ENCODE data around the gene EDIL3. TPM values are rescaled to one million over a fixed set of nuclear protein-coding genes. Genes with fewer than 3 reads are reported as not detected.
"Not testable (repeated sequence)": the region's sequence is repeated elsewhere in the genome, so short reads cannot be mapped to it uniquely, and the experiment has no call there.

The EDIL3 gene
- total and polyA plus RNA-seq, 2 donors (not counting 1 experiment from before 2014, with no cell fraction given) = 12.1 to 149 TPM

- H4K20me1 ChIP-seq (ENCODE audit: control insufficient read depth, extremely low read depth, insufficient read depth, low read length) = no peaks in the 10 kb centered on the region
- no peak overlapping the region for H3K4me2 ChIP-seq (ENCODE audit: extremely low read depth, insufficient read depth, low read length)
- no peaks in the 10 kb centered on the region for H3K4me1 ChIP-seq (ENCODE audit: control insufficient read depth, extremely low read depth, insufficient read depth, low read length)
- no peaks in the 10 kb centered on the region for H3K36me3 ChIP-seq (ENCODE audit: control insufficient read depth, insufficient read depth, low read length)
- H2AFZ ChIP-seq (ENCODE audit: low read length) = no peak overlapping the region
- no peaks in the 10 kb centered on the region for H3K79me2 ChIP-seq (ENCODE audit: control insufficient read depth, insufficient read depth, low read length)
- TF ChIP-seq EZH2 (IDR thresholded peaks at IDR 0.05; ENCODE audit: low read length, missing control alignments) = no peak
- TF ChIP-seq, protein P1, sequence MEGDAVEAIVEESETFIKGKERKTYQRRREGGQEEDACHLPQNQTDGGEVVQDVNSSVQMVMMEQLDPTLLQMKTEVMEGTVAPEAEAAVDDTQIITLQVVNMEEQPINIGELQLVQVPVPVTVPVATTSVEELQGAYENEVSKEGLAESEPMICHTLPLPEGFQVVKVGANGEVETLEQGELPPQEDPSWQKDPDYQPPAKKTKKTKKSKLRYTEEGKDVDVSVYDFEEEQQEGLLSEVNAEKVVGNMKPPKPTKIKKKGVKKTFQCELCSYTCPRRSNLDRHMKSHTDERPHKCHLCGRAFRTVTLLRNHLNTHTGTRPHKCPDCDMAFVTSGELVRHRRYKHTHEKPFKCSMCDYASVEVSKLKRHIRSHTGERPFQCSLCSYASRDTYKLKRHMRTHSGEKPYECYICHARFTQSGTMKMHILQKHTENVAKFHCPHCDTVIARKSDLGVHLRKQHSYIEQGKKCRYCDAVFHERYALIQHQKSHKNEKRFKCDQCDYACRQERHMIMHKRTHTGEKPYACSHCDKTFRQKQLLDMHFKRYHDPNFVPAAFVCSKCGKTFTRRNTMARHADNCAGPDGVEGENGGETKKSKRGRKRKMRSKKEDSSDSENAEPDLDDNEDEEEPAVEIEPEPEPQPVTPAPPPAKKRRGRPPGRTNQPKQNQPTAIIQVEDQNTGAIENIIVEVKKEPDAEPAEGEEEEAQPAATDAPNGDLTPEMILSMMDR (conservative IDR thresholded peaks at IDR 0.05 in 1 of 2, IDR thresholded peaks at IDR 0.05 in 1 of 2; ENCODE audit: low read depth in 1 of 2, low read length in 2 of 2) = no peak
- DNase-seq (ENCODE audit: low read depth in 2 of 2) = peak; percentile 19 to 87
- H3K27ac ChIP-seq (ENCODE audit: insufficient read depth, low read length) = no peak overlapping the region
- H3K9me3 ChIP-seq (ENCODE audit: control insufficient read depth, insufficient read depth, low read depth, low read length) = no peaks in the 10 kb centered on the region
- H3K9ac ChIP-seq (ENCODE audit: insufficient read depth, low read length) = no peak overlapping the region
- H3K27me3 ChIP-seq (ENCODE audit: control insufficient read depth, insufficient read depth, low read length) = no peaks in the 10 kb centered on the region
- no peak overlapping the region for H3K4me3 ChIP-seq (replicated peaks in 1 of 4; ENCODE audit: control extremely low read depth in 1 of 4, insufficient read depth in 1 of 4, low read depth in 3 of 4, low read length in 4 of 4)
Observed at GRCh38 chr5:84301535-84301934, 83.1 kb downstream of the EDIL3 start.

DNA sequence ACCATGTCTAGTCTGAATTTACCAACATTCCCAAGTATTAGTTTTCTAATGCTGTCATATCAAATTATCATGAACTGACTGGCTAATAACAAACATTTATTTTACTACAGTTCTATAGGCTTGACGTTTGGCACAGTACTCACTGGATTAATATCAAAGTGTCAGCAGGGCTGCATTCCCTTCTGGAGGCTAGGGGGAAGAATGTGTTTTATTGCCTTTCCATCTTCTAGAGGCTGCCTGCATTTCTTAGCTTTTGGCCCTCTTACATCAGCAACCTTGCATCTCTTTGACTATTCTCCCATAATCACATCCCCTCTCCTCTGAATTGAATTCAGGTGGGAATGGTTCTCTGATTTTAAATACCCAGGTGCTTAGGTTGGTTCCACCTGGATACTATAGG is 84.7 kb downstream of the EDIL3 start:
- no peak overlapping the region for H3K9ac ChIP-seq (ENCODE audit: insufficient read depth, low read length)
- H3K36me3 ChIP-seq (ENCODE audit: control insufficient read depth, insufficient read depth, low read length) = no peaks in the 10 kb centered on the region
- no peaks in the 10 kb centered on the region for H3K79me2 ChIP-seq (ENCODE audit: control insufficient read depth, insufficient read depth, low read length)
- TF ChIP-seq EZH2 (IDR thresholded peaks at IDR 0.05; ENCODE audit: low read length, missing control alignments) = no peak
- TF ChIP-seq, protein P1 (conservative IDR thresholded peaks at IDR 0.05 in 1 of 2, IDR thresholded peaks at IDR 0.05 in 1 of 2; ENCODE audit: low read depth in 1 of 2, low read length in 2 of 2) = no peak
- H3K27me3 ChIP-seq (ENCODE audit: control insufficient read depth, insufficient read depth, low read length) = no peaks in the 10 kb centered on the region
- no peaks in the 10 kb centered on the region for H4K20me1 ChIP-seq (ENCODE audit: control insufficient read depth, extremely low read depth, insufficient read depth, low read length)
- no peaks in the 10 kb centered on the region for H3K9me3 ChIP-seq (ENCODE audit: control insufficient read depth, insufficient read depth, low read depth, low read length)
- no peak overlapping the region for H3K27ac ChIP-seq (ENCODE audit: insufficient read depth, low read length)
- H2AFZ ChIP-seq (ENCODE audit: low read length) = no peak overlapping the region
- no peak for DNase-seq (ENCODE audit: low read depth in 2 of 2)
- no peak overlapping the region for H3K4me2 ChIP-seq (ENCODE audit: extremely low read depth, insufficient read depth, low read length)
- no peak overlapping the region for H3K4me3 ChIP-seq (replicated peaks in 1 of 4; ENCODE audit: control extremely low read depth in 1 of 4, insufficient read depth in 1 of 4, low read depth in 3 of 4, low read length in 4 of 4)
- H3K4me1 ChIP-seq (ENCODE audit: control insufficient read depth, extremely low read depth, insufficient read depth, low read length) = no peaks in the 10 kb centered on the region

DNA sequence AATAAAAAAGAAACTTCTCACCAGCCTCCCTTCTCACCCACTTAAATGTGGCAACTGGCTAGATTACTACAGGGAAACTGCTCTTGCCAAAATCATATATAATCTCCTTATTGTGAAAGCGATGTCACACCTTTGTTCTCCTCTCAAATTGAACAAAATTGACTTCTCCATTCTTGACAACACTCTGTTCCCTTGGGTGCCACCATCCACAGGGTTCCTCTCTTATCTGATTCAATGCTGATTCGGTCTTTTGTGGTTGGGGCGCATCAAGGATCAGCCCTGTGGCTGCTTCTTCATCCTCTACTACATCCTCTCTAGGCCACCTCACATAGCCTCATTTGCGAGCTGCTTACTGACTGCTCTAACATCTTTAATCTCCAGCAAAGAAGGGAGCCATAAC is 86.1 kb downstream of the EDIL3 start:
- no peaks in the 10 kb centered on the region for H3K79me2 ChIP-seq (ENCODE audit: control insufficient read depth, insufficient read depth, low read length)

DNA sequence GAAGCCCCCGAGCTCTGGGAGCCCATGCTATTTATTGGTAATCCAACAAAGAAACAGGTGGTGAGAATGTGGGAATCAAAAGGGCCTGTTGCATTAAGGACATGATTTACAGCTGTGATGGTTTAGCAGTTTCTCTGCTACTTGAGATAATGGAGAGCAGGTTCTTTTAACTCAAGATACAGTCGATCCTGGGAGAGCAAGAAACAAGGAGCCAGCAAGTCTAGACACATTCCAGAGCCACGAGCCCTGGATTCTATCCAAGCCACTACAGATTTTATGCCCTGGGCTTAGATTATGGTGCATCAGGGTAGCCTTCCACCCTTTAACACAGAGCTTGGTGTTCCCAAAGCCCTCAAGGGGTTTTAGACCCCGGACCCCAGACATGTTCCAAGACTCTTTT is 87.0 kb downstream of the EDIL3 start:
- peak in 1 of 2 donors; percentile 42 for DNase-seq (ENCODE audit: low read depth in 2 of 2)
- H3K27ac ChIP-seq (ENCODE audit: insufficient read depth, low read length); H3K79me2 ChIP-seq (ENCODE audit: control insufficient read depth, insufficient read depth, low read length); H2AFZ ChIP-seq (ENCODE audit: low read length); H4K20me1 ChIP-seq (ENCODE audit: control insufficient read depth, extremely low read depth, insufficient read depth, low read length); H3K36me3 ChIP-seq (ENCODE audit: control insufficient read depth, insufficient read depth, low read length); H3K9ac ChIP-seq (ENCODE audit: insufficient read depth, low read length); H3K9me3 ChIP-seq (ENCODE audit: control insufficient read depth, insufficient read depth, low read depth, low read length); H3K4me2 ChIP-seq (ENCODE audit: extremely low read depth, insufficient read depth, low read length); H3K27me3 ChIP-seq (ENCODE audit: control insufficient read depth, insufficient read depth, low read length); H3K4me1 ChIP-seq (ENCODE audit: control insufficient read depth, extremely low read depth, insufficient read depth, low read length); H3K4me3 ChIP-seq (replicated peaks in 1 of 4; ENCODE audit: control extremely low read depth in 1 of 4, insufficient read depth in 1 of 4, low read depth in 3 of 4, low read length in 4 of 4): not testable (repeated sequence)

More for the DNA sequence above, 86.1 kb downstream of the EDIL3 start:
- no peak overlapping the region for H3K9ac ChIP-seq (ENCODE audit: insufficient read depth, low read length)
- no peak for DNase-seq (ENCODE audit: low read depth in 2 of 2)
- no peaks in the 10 kb centered on the region for H3K36me3 ChIP-seq (ENCODE audit: control insufficient read depth, insufficient read depth, low read length)
- no peaks in the 10 kb centered on the region for H3K4me1 ChIP-seq (ENCODE audit: control insufficient read depth, extremely low read depth, insufficient read depth, low read length)
- H3K27ac ChIP-seq (ENCODE audit: insufficient read depth, low read length) = no peak overlapping the region
- no peaks in the 10 kb centered on the region for H4K20me1 ChIP-seq (ENCODE audit: control insufficient read depth, extremely low read depth, insufficient read depth, low read length)
- H3K4me2 ChIP-seq (ENCODE audit: extremely low read depth, insufficient read depth, low read length) = no peak overlapping the region
- no peak overlapping the region for H3K4me3 ChIP-seq (replicated peaks in 1 of 4; ENCODE audit: control extremely low read depth in 1 of 4, insufficient read depth in 1 of 4, low read depth in 3 of 4, low read length in 4 of 4)
- no peaks in the 10 kb centered on the region for H3K9me3 ChIP-seq (ENCODE audit: control insufficient read depth, insufficient read depth, low read depth, low read length)
- no peaks in the 10 kb centered on the region for H3K27me3 ChIP-seq (ENCODE audit: control insufficient read depth, insufficient read depth, low read length)
- TF ChIP-seq, protein P1 (conservative IDR thresholded peaks at IDR 0.05 in 1 of 2, IDR thresholded peaks at IDR 0.05 in 1 of 2; ENCODE audit: low read depth in 1 of 2, low read length in 2 of 2) = no peak
- no peak for TF ChIP-seq EZH2 (IDR thresholded peaks at IDR 0.05; ENCODE audit: low read length, missing control alignments)
- no peak overlapping the region for H2AFZ ChIP-seq (ENCODE audit: low read length)

All from fibroblast of lung (primary cell).